HG02623 (cell line): Measurements from ENCODE around the gene POLR3K.

Experiments
- ATAC-seq: cut with Tn5 transposase; IDR thresholded peaks from one replicate; pipeline ENCODE4 v1.9.1; 2021; ENCODE audit warnings: moderate library complexity; ENCODE audit not compliant: unreplicated experiment

Gene POLR3K

DNA sequence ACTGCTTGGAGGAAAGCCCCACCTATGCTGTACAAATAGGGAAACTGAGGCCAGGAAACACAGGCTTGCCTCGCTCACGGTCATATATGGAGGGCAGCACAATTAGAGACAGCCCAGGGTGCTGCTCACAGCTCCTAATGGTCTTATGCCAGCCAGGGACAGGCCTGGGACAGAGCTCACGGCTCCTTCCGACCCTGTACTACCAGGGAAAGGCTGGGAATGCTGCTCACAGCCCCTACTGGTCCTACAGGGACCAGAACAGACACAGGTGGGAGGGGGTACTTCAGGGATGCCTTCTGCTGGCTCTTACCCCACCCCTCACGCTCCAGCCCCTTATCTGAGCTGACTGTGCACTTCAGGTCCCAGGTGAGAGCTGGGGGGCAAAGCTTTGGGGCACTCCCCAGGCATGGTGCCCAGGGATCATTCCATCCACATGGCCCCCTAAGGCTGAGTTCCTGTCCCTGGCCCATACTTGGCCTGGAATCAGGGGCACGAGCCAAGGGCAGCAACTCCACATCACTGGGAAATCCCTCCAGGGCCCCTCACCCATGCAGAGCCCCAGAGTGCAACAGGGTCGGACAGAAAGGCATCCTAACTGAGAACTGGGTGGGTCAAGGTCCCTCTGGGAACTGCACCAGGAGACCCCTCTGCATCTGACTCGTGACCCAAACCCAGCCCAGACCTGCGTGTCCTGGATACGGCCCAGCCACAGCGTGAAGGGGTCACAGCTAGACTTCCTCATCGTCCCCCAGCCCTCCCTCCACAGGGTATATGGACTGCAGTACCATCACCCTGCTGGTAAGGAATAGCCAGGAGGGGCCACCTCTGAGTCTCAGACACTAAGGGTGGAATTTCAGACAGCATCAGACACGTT lies 13.1 kb upstream of the POLR3K start:
- no peak for ATAC-seq

DNA sequence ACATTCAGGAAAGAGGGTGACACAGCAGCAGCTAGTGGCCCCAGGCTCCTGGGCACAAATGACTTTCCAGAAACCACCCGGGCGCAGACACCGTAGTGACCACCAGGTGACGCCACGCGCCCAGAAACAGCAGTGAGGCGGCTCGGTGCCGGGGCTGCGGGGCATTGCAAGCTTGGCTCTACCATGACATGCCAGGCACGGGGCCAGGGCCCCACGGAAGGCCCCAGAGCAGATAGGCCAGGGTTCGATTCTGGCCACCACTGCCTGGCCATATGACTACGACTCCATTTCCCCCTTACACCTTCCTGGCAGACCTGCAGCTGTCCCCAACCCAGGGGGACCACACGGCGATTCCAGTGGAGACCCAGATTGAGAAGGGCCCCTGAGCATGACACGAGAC lies 12.3 kb upstream of the POLR3K start:
- ATAC-seq = no peak

DNA sequence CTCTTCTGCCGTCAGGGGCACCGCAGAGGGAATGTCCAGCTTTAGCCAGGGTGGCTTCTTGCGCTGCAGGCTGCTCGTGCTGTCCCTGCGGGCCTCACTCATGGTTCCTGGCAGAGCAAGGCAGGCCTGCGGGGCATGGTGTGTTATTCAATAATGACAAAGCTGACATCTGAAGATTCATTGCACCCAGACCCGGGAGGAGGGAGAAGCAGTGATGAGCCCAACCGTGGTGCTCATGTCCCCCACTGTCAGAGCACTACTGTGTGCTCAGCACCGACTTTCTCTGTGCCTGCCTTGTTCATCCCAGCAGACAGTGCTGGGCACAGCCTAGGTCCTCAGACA lies 11.5 kb upstream of the POLR3K start:
- no peak for ATAC-seq

DNA sequence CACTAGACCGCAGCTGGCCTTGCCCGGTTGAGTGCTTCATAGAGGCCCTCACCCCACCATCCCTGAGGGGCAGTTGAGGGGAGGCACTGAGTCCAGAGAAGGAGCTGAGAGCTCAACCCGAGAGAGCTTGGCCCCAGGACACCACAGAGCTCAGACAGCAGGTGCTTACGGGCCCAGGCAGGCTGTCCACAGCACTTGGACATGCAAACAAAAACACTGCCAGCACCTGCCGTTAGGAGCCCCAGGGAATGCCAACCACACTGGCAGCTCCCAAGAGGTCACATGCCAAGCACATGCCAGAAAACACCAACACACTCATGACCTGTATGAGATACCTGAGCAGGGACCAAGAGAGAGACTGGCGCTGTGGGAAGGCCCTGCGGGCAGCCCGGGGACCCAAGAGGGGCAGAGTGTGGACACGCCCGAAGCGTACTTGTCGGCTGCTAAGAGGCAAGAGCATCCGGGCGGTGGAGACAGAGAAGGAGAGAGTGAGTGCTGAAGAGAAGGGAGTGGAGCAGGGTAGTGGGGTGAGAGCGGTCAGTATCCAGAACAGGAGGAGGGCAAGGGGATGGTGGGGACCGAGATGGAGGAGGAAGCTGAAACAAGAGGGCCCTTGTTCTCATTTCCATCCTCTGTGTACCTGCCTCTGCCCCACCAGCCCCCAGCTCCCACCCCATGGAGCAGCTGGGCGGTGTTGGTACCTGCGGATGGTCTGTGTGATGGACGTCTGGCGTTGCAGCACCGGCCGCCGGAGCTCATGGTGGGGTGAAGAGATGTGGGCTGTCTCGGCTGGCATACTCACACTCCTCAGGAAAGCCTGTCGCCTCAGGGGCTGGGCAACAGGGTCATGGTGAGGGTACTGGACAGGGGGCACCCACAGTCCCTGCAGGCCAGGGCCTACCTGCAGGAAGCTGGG lies 10.8 kb upstream of the POLR3K start:
- no peak for ATAC-seq

DNA sequence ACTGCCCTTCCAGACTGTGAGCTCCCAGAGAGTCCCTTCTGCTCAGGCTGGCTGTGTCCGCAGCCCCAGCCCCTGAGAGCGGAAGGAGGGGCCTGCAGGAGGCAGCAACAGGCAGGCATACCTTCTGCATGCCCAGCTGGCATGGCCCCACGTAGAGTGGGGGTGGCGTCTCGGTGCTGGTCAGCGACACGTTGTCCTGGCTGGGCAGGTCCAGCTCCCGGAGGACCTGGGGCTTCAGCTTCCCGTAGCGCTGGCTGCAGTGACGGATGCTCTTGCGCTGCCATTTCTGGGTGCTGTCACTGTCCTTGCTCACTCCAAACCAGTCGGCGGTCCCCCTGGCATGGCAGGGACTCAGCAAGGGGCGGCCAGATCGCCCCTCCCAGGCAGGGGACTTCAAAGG lies 10.1 kb upstream of the POLR3K start:
- no peak for ATAC-seq

DNA sequence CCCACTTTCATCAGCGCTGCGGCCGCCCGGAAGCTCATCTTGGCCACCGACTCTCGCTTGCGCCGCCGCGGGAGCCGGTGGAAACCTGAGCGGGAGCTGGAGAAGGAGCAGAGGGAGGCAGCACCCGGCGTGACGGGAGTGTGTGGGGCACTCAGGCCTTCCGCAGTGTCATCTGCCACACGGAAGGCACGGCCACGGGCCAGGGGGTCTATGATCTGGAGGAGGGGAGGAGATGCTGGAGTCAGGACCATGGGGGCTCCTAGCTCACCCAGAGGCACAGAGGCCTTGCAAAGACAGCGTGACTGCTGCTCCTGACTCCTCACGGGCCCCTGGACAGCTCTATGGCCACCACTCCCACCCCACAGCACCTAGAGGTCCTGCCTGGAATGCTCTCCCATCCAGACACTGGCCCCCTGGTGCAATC lies 9.6 kb upstream of the POLR3K start:
- ATAC-seq = no peak

DNA sequence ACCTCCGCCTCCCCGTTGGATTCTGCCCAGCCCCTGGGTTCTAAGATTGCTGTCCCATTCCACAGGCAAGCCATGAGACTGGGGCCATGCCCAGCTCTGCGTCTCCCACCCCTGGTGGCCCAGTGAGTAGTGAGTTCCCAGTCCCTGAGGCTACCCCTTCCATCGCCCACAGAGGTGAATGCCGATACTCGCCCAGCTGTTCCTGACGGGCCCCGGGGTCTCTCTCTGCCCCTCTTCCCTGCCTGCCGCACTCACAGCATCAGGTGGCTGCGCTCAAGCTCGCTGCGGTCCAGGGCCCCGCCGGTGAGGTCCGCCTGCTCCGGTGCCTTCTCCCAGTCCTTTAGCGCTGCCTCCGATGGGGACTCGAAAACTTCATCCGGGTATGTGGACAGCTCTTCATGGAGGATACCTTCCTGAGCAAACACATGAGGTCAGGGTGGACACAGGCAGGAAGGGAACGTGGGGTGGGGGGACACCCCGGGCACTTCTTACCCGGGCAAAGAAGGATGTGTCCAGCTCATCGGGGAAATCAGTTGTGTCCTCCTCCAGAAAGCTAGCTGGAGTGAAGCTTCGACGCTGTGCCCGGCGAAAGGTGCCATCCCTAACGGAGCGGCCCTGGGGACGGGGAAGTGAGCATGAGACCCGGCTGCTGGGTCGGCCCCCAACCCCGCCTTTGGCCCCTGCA lies 9.0 kb upstream of the POLR3K start:
- ATAC-seq = no peak

DNA sequence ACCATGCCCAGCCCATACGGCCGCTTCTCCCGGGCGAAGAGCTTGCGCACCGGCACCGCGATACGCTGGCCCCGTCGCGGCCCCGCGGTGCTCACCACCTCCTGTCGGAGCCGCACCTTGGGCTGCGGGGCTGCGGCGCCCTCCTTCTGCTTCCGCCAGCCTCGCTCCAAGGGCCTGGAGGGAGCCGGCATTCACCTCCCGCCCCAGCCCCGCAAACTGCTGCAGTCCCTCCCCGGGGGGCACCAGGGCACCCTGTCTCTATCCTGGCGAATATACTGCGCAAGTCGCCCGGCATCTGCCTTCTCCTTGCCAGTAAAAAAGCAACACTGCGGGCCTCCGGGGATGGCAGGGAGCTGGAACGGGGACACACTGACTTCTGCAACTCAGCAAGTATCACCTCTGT lies 8.5 kb upstream of the POLR3K start:
- ATAC-seq = no peak

DNA sequence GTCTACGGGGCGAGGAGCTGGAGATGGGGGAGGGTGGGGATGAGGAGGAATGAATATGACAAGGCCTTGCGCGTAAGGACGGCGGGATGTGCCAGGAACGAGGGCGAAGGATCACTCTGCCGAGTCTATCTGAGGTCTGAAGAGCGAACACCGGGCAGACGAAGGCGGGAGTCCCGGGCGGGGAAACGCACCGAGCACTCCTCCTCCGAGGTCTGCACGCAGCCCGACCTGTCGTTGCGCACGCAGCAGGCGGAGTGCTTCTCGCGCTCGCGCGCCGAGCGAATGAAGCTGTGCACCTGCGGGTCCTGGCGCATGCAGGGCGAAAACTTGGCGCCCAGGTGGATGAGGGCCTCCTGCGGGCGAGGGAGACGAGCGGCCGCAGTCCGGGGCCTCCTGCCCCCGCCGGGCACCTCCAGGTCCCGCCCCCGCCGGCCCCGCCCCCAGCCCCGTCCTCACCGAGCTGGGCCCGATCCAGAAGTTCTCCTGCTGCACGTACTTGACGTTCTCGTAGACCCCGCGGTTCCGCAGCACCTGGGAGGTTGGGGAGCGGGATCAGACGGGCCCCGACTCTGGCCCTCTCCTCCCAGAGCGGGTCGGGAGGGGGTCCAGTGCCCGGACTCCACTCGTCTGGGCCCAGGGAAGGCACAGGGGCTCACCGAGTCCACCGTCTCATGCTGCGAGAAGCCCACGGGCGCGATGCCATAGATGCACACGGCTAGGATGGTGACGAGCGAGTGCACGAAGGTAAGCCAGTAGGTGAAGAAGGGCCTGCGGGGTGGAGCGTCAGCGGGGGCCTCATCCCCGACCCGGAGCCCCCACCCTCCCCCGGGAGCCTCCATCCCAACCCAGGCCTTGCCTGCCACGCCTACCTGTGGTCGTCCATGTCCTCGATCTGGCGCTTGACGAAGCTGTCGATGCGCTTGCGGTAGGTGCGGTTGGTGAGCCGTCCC lies 7.8 kb upstream of the POLR3K start:
- ATAC-seq = no peak

DNA sequence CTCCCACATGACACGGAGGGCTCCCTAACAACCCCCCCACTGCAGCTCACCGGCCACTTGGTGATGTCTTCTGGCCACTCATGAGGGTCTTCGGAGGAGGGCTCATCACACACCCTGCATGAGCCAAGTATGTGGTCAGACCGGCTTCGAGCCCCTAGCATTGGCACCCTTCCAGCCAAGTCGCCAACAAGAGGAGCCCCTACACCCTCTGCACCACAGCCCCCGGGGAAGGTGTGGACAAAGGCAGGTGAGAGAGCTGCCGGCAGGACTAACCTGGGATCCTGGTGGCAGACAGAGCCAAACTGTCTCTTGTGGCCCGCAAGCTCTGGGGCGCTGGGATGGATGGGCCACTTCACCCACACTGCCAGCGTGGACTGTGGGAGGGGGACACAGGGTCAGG lies 6.8 kb upstream of the POLR3K start:
- no peak for ATAC-seq

DNA sequence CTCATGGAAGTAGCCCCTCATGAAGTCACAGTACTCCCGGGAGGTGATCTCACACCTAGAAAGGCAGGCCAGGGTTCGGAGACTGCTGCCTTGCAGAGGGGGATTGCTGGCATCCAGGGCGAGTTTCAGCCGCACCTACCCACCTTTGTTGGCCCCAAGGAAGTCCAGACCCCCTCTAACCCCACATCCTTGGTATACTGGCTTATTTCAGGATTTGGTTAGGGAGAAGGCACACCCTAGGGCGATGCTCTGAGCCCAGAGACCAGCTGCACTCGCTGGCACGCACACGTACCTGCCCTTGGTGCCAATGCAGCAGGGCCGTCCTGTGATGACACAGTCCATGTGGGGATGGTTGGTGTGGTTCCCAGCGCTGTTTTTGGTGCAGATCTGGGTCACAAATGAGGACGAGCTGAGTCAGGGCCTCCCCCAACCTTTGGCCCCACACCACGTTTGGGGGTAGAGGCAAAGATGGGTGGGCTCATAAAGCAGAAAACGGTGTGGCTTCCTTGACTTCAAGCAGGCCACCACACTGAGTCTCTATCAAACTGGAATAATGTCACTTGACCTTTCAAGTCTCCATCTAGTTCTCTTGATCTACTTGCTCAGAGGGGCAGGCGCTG lies 6.1 kb upstream of the POLR3K start:
- ATAC-seq = no peak

DNA sequence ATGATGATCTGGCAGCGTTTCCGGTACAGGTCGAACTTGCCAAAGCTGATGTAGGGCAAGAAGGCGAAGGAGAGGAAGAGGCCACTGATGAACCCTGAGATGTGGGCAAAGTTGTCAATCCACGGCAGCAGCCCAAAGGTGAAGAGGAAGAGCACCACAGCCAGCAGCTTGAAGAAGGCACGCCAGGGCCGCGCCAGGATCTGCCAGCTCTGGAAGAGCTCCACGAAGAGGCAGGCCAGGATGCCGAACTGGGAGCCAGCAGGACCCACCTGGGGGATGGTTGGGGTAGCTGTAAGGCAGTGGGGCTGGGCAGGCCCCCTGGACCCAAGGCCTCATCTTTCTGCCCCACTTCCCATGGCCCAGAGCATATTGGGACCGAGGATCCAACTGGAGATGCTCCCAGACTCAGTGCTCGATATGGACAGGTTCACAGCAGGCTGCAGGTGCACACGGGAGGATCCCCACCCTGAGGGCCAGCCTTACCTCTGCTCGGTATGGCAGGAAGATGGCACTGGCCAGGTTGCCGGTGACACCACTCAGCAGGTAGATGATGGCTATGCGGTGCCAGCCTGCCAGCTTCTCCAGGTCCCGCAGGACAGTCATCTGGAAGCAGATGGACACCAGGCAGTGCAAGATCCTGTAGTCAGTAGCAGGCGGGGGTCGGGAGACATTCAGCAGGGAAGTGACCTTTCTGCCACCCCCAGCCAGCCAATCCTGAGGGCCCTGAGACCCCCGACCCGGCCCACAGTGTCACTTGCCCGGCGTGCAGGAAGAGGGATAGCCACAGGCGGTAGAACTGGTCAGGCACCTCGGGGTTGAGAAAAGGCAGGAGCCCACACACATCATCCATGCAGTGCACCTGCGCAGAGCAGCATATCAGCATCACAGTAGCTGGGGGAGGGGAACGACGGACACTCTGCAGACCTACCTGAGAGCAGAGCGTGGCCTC lies 5.4 kb upstream of the POLR3K start:
- ATAC-seq = no peak

DNA sequence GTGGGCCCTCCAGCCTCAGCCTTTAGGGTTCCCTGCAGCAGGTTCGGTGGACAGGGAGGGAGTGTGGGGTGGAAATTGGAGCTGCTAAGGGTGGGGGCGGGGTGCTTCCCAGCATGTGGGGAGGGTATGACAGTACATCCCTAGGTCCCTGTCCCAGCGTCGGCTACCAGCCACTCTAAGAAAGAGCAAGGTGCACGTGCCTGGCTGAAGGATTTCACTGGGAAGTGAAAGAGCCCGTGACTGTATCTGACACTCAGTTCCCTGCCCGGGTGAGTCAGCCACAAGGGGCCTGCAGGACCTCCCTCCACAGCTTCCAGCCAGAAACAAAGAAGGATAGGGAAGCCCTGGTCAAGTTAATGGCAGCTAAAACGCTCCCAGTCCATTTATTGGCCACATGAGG lies 4.3 kb upstream of the POLR3K start:
- ATAC-seq = no peak

DNA sequence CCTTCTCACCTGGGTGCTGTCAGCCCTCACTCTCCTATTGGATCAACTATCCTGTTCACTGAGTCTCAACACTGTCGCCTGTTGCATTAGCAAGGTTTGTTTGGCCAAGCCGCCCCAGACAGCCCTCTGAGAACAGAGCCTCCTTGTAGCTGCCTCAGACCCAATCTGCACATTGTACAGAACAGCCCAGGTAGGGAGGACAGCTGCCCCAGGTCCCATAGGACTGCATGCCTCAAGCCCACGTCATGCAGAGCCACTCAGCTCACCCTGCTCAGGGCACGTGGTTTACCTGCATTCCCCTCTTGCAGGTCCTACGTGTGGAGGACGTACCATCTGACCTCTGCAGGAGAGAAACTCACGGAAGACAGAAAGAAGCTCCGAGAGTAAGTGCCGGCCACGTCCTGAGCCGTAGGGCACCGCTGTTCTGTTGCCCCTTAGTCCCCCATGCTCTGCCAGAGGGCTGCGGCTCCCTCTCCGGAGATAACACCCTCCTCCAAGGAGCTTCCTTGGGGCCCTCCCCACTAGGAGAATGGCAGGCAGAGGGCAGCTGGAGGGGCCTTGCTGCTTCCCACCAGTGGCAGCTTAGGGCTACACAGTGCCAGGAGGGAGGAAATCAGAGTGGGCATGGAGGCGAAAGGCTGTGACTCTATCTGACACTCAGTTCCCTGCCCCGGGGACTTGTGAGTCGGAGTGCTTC lies 3.0 kb upstream of the POLR3K start:
- no peak for ATAC-seq

DNA sequence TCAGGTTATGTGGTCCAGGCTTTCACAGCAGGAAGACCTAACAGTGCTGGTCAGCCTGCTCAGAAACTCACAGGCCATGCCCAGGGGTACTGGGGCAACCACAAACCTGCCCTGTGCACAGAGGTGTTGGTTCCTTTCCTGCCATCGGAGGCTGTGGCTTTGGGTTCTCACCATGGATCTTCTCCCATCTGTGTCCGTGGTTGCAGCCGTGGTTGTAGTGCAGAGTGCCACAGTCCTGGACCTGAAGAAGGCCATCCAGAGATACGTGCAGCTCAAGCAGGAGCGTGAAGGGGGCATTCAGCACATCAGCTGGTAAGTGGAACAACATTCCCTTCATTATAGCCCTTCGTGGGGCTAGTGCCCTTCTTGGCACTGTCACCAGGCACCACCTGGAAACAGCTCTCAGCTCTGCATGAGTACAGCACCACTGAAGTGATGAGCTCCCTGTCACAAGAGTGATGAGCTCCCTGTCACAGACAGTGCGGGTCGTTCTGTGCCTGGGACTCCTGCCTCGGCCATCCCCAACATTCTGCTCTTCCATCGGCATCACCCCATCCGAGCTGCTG lies 2.2 kb upstream of the POLR3K start:
- ATAC-seq = no peak

DNA sequence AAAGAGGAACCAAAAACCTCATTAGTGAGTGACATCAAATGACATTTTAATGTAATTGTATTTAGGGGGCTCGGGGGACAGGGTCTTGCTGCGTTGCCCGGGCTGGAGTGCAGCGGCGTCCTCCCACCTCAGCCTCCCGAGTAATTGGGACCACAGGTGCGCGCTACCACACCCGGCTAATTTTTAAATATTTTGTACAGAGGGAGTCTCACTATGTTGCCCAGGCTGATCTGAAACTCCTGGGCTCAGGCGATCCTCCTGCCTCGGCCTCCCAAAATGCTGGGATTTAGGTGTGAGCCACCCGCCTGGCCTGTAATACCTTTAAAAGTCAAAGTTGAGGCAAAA lies 801 bp upstream of the POLR3K start:
- ATAC-seq = no peak

DNA sequence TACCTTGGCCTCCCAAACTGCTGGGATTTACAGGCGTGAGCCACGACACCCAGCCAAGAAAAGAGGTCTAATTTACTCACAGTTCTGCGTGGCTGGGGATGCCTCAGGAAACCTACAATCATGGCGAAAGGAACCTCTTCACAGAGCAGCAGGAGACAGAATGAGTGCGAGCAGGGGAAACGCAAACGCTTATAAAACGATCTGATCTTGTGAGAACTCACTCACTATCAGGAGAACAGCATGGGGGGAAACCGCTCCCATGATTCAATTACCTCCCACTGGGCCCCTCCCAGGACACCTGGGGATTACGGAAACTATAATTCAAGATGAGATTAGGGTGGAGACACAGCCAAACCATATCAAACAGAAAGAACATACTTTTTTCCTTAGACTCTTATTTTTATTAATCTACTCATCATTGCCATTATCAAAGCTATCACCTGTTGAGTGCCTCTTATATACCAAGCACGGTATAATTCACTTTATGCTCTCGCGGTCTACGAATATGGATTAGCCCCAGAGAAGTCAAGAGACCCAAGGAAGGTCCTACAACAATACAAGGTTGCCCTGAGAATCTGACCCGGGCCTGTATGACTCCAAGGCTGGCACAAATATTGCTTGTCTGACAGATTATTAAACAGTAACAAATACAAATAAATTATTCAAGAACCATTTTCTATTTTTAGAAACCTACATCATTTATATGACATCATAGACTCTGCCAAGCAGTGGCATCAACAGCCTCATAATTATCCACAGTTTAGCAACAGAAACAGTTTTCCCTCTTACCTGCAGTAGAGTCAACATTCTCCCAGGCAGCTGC lies 2.4 kb downstream of the POLR3K start:
- ATAC-seq = no peak
